OCI-LY3 (cell line): ENCODE data around the gene TMEFF1.

Experiments used
- EZH2phosphoT487 ChIP-seq: fragments of 200-600 bp; shearing (Covaris generic); IDR thresholded peaks from 2 replicates; pipeline ENCODE4 v1.6.1; 2018; ENCODE audit warnings: antibody characterized with exemption, mixed run types, low read depth
- TF ChIP-seq, protein P1 (sequence below): fragments of 200-600, 300-600 bp; sonication (generic); IDR thresholded peaks from 2 replicates; pipeline ENCODE4 v1.5.1; 2014; ENCODE audit warnings: antibody characterized with exemption, low read length, low read depth

DNA sequence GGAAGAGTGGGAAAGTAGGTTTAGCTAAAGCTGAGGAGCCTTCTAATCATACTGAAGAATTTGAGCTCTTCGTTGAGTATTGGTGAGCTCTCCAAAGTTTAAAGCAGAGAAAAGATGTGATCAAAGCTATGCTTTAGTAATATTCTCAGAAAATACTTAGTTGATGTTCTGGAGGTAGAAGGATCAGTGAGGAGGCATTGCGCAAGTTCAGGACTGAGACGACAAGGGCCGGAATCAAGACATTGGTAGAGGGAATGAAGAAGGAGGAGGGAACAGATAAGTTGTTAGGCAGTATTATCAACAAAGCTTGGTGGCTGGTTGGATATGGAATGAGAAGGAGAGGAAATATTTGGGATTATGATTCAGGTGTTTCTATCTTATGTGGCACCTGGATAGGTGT, 112.0 kb downstream of the TMEFF1 start:
- TF ChIP-seq, protein P1, sequence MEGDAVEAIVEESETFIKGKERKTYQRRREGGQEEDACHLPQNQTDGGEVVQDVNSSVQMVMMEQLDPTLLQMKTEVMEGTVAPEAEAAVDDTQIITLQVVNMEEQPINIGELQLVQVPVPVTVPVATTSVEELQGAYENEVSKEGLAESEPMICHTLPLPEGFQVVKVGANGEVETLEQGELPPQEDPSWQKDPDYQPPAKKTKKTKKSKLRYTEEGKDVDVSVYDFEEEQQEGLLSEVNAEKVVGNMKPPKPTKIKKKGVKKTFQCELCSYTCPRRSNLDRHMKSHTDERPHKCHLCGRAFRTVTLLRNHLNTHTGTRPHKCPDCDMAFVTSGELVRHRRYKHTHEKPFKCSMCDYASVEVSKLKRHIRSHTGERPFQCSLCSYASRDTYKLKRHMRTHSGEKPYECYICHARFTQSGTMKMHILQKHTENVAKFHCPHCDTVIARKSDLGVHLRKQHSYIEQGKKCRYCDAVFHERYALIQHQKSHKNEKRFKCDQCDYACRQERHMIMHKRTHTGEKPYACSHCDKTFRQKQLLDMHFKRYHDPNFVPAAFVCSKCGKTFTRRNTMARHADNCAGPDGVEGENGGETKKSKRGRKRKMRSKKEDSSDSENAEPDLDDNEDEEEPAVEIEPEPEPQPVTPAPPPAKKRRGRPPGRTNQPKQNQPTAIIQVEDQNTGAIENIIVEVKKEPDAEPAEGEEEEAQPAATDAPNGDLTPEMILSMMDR, result no peak
- no peak for TF ChIP-seq EZH2phosphoT487
